HG03342 (cell line): ENCODE data around the gene NUP155.
"Not testable (repeated sequence)": the region's sequence is repeated elsewhere in the genome, so short reads cannot be mapped to it uniquely, and the experiment has no call there.

Experiments
- ATAC-seq: cut with Tn5 transposase; IDR thresholded peaks from one replicate; pipeline ENCODE4 v1.9.1; 2021; ENCODE audit warnings: mild to moderate bottlenecking, moderate library complexity; ENCODE audit not compliant: unreplicated experiment

The NUP155 gene

GRCh38 chr5:37283214-37283820 is 87.6 kb downstream of the NUP155 start:
- ATAC-seq = no peak

DNA sequence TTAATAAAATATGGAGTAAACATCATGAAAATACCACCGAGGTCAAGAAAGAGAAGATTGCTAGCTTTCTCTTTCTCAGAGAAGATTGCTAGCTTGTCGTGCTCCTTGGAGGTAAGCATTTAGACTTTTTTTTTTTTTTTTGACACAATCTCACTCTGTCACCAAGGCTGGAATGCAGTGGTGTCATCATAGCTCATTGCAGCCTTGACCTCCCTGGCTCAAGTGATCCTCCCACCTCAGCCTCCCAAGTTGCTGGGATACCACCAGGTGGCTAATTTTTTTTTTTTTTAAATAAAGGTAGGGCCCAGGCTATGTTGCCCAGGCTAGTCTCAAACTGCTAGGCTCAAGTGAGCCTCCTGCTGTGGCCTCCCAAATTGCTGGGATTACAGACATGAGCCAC is 95.4 kb downstream of the NUP155 start:
- ATAC-seq = no peak

- no peak for ATAC-seq
These were observed 98.4 kb downstream of the NUP155 start for GRCh38 chr5:37272511-37272910.

- ATAC-seq = not testable (repeated sequence)
These were observed 102.8 kb downstream of the NUP155 start for GRCh38 chr5:37268100-37268499.

DNA sequence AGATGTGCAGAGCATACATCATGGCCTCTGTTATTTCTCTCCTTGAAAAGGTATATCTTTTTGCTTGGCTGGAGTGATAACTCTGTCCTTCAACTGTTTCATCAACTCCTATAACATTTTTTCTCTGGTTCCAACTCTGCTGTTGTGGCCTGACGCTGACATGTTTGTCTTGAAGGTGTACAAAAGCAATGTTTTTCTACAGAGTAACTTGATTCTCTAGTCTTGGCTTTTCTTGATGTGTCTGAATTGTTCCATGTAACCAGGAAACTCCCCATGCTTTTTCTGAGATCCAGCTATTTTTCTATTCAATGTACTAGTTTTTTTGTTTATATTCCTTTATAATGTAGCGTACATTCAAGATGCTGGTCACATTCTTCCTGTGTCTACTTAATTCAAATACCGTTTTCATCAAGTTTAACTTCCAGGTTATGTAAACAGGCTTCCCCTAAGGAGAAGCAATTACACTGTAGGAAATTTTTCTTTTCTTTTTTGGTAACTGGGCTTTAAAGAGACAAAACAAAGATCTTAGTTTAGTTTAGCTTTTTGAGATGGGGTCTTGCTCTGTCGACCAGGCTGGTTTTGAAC is 115.0 kb downstream of the NUP155 start:
- ATAC-seq = no peak

- ATAC-seq = no peak
These were observed 116.3 kb downstream of the NUP155 start for GRCh38 chr5:37254581-37254980.

DNA sequence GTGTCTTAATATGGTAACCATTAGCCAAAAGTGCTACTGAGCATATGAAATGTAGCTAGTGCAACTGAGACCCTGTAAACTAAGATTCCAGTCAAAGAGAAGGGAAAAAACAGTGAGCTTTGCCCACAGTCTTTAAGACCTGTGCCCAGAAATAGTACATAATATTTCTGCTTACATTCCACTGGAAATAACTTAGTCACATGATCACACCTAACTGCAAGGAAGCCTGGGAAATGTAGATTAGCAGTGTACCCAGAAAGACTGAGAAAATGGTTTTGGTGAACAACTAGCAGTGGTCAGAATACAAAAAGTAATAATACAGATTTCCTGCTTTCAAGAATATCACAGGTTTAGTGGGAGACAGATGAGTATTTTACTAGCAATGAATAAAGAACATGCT is 119.2 kb downstream of the NUP155 start:
- no peak for ATAC-seq

DNA sequence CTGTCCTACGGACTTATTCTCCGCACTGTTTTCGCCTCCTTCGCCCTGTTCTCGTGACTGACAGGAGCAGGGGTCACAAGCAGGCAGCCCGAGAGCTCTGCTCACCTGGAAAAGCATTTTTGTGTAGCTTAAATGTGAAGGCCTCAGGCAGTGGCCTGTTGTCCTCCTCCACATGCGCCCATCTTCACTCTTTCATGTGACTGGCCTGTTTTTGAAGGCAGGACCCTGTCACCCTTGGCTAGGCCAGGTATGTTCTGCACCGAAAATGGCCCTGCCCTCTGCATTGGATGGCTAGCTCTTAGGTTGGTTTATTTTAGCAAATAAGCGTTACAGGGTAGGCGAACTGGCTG is 121.1 kb downstream of the NUP155 start:
- ATAC-seq = no peak

GRCh38 chr5:37248970-37249814 is 121.7 kb downstream of the NUP155 start, which contains the start of gene CPLANE1:
TSS of gene CPLANE1 (minus strand) at chr5:37249376. CDS start at chr5:37247698, 1,678 bp downstream.
- peak; percentile 80 for ATAC-seq

- ATAC-seq = no peak
These were observed 122.4 kb downstream of the NUP155 start for GRCh38 chr5:37248421-37248969.

GRCh38 chr5:37247496-37247895 is 123.4 kb downstream of the NUP155 start:
- ATAC-seq = no peak

GRCh38 chr5:37247036-37247435 is 123.9 kb downstream of the NUP155 start:
- ATAC-seq = no peak
